ENCODE measurements around the gene TLE1. TPM values are rescaled to one million over a fixed set of nuclear protein-coding genes. Genes with fewer than 3 reads are reported as not detected.
"Not testable (repeated sequence)": the region's sequence is repeated elsewhere in the genome, so short reads cannot be mapped to it uniquely, and the experiment has no call there.

The TLE1 gene
- total RNA-seq, 1 donor from 2014 or later: 65.2 TPM

- Histone ChIP-seq H3K27ac (ENCODE audit: low read depth, low read length) (no peak overlapping the region), H3K4me1 (ENCODE audit: control insufficient read depth in 3 of 3, insufficient read depth in 3 of 3, low read length in 3 of 3) (no peaks in the 10 kb centered on the region), H3K27me3 (ENCODE audit: control insufficient read depth in 3 of 3, insufficient read depth in 3 of 3, low read length in 3 of 3) (no peaks in the 10 kb centered on the region), H3K9me3 (ENCODE audit: control insufficient read depth in 3 of 3, low read length in 3 of 3) (no peaks in the 10 kb centered on the region), H3K9ac (ENCODE audit: low read depth in 1 of 3, low read length in 3 of 3) (no peak overlapping the region), H3K36me3 (ENCODE audit: control insufficient read depth in 3 of 3, insufficient read depth in 3 of 3, low read length in 3 of 3) (no peaks in the 10 kb centered on the region), H3K4me3 (ENCODE audit: low read length in 3 of 3) (no peak overlapping the region)
Observed at GRCh38 chr9:81717061-81717746, 27.9 kb upstream of the TLE1 start.

GRCh38 chr9:81716409-81716808, 27.1 kb upstream of the TLE1 start:
- Histone ChIP-seq H3K4me3 (ENCODE audit: low read length in 3 of 3) (no peak overlapping the region), H3K9me3 (ENCODE audit: control insufficient read depth in 3 of 3, low read length in 3 of 3) (no peaks in the 10 kb centered on the region), H3K27me3 (ENCODE audit: control insufficient read depth in 3 of 3, insufficient read depth in 3 of 3, low read length in 3 of 3) (no peaks in the 10 kb centered on the region), H3K4me1 (ENCODE audit: control insufficient read depth in 3 of 3, insufficient read depth in 3 of 3, low read length in 3 of 3) (no peaks in the 10 kb centered on the region), H3K9ac (ENCODE audit: low read depth in 1 of 3, low read length in 3 of 3) (no peak overlapping the region), H3K36me3 (ENCODE audit: control insufficient read depth in 3 of 3, insufficient read depth in 3 of 3, low read length in 3 of 3) (no peaks in the 10 kb centered on the region), H3K27ac (ENCODE audit: low read depth, low read length) (no peak overlapping the region)

- no peak overlapping the region for H3K4me3 ChIP-seq (ENCODE audit: low read length in 3 of 3)
- H3K4me1 ChIP-seq (ENCODE audit: control insufficient read depth in 3 of 3, insufficient read depth in 3 of 3, low read length in 3 of 3): no peaks in the 10 kb centered on the region
- no peaks in the 10 kb centered on the region for H3K27me3 ChIP-seq (ENCODE audit: control insufficient read depth in 3 of 3, insufficient read depth in 3 of 3, low read length in 3 of 3)
- no peak overlapping the region for H3K9ac ChIP-seq (ENCODE audit: low read depth in 1 of 3, low read length in 3 of 3)
- no peaks in the 10 kb centered on the region for H3K36me3 ChIP-seq (ENCODE audit: control insufficient read depth in 3 of 3, insufficient read depth in 3 of 3, low read length in 3 of 3)
- H3K9me3 ChIP-seq (ENCODE audit: control insufficient read depth in 3 of 3, low read length in 3 of 3): no peaks in the 10 kb centered on the region
- no peak overlapping the region for H3K27ac ChIP-seq (ENCODE audit: low read depth, low read length)
Observed at GRCh38 chr9:81705578-81705977, 16.2 kb upstream of the TLE1 start.

- H3K27ac ChIP-seq (ENCODE audit: low read depth, low read length): no peak overlapping the region
- H3K9me3 ChIP-seq (ENCODE audit: control insufficient read depth in 3 of 3, low read length in 3 of 3): no peaks in the 10 kb centered on the region
- H3K36me3 ChIP-seq (ENCODE audit: control insufficient read depth in 3 of 3, insufficient read depth in 3 of 3, low read length in 3 of 3): no peaks in the 10 kb centered on the region
- no peak overlapping the region for H3K9ac ChIP-seq (ENCODE audit: low read depth in 1 of 3, low read length in 3 of 3)
- peaks cover 3 to 10% (median 7%) of the 10 kb centered on the region in 3 donors for H3K4me1 ChIP-seq (ENCODE audit: control insufficient read depth in 3 of 3, insufficient read depth in 3 of 3, low read length in 3 of 3)
- no peaks in the 10 kb centered on the region for H3K27me3 ChIP-seq (ENCODE audit: control insufficient read depth in 3 of 3, insufficient read depth in 3 of 3, low read length in 3 of 3)
- H3K4me3 ChIP-seq (ENCODE audit: low read length in 3 of 3): no peak overlapping the region
Observed at GRCh38 chr9:81694541-81694940, 5.2 kb upstream of the TLE1 start.

- peaks cover 4 to 10% (median 7%) of the 10 kb centered on the region in 3 donors for H3K4me1 ChIP-seq (ENCODE audit: control insufficient read depth in 3 of 3, insufficient read depth in 3 of 3, low read length in 3 of 3)
- no peaks in the 10 kb centered on the region for H3K36me3 ChIP-seq (ENCODE audit: control insufficient read depth in 3 of 3, insufficient read depth in 3 of 3, low read length in 3 of 3)
- no peaks in the 10 kb centered on the region for H3K27me3 ChIP-seq (ENCODE audit: control insufficient read depth in 3 of 3, insufficient read depth in 3 of 3, low read length in 3 of 3)
- no peaks in the 10 kb centered on the region for H3K9me3 ChIP-seq (ENCODE audit: control insufficient read depth in 3 of 3, low read length in 3 of 3)
- H3K9ac ChIP-seq (ENCODE audit: low read depth in 1 of 3, low read length in 3 of 3): no peak overlapping the region
- H3K27ac ChIP-seq (ENCODE audit: low read depth, low read length): no peak overlapping the region
- no peak overlapping the region for H3K4me3 ChIP-seq (ENCODE audit: low read length in 3 of 3)
Observed at GRCh38 chr9:81693671-81694378, 4.5 kb upstream of the TLE1 start.

- peak overlapping the region; percentile 69 to 79 (median 73) for H3K4me3 ChIP-seq (ENCODE audit: low read length in 3 of 3)
- peak overlapping the region; percentile 54 to 77 (median 76) for H3K9ac ChIP-seq (ENCODE audit: low read depth in 1 of 3, low read length in 3 of 3)
- H3K4me1 ChIP-seq (ENCODE audit: control insufficient read depth in 3 of 3, insufficient read depth in 3 of 3, low read length in 3 of 3): peaks cover 16 to 25% (median 23%) of the 10 kb centered on the region in 3 donors
- no peaks in the 10 kb centered on the region for H3K27me3 ChIP-seq (ENCODE audit: control insufficient read depth in 3 of 3, insufficient read depth in 3 of 3, low read length in 3 of 3)
- H3K27ac ChIP-seq (ENCODE audit: low read depth, low read length): peak overlapping the region; percentile 42
- no peaks in the 10 kb centered on the region for H3K9me3 ChIP-seq (ENCODE audit: control insufficient read depth in 3 of 3, low read length in 3 of 3)
- peaks cover 0 to 7% (median 3%) of the 10 kb centered on the region in 3 donors for H3K36me3 ChIP-seq (ENCODE audit: control insufficient read depth in 3 of 3, insufficient read depth in 3 of 3, low read length in 3 of 3)
Observed at GRCh38 chr9:81690251-81690851, 1.0 kb upstream of the TLE1 start.

- Histone ChIP-seq H3K4me3 (ENCODE audit: low read length in 3 of 3) (peak overlapping the region; percentile 79 to 86 (median 82)), H3K36me3 (ENCODE audit: control insufficient read depth in 3 of 3, insufficient read depth in 3 of 3, low read length in 3 of 3) (peaks cover 0 to 12% (median 3%) of the 10 kb centered on the region in 3 donors), H3K27ac (ENCODE audit: low read depth, low read length) (peak overlapping the region; percentile 78), H3K9ac (ENCODE audit: low read depth in 1 of 3, low read length in 3 of 3) (peak overlapping the region; percentile 77 to 88 (median 82)), H3K4me1 (ENCODE audit: control insufficient read depth in 3 of 3, insufficient read depth in 3 of 3, low read length in 3 of 3) (peaks cover 22 to 34% (median 30%) of the 10 kb centered on the region in 3 donors)
- not testable (repeated sequence) for H3K9me3 ChIP-seq (ENCODE audit: control insufficient read depth in 3 of 3, low read length in 3 of 3); H3K27me3 ChIP-seq (ENCODE audit: control insufficient read depth in 3 of 3, insufficient read depth in 3 of 3, low read length in 3 of 3)
Observed at GRCh38 chr9:81689093-81689342, 329 bp downstream of the TLE1 start.

- peaks cover 26 to 34% (median 30%) of the 10 kb centered on the region in 3 donors for H3K4me1 ChIP-seq (ENCODE audit: control insufficient read depth in 3 of 3, insufficient read depth in 3 of 3, low read length in 3 of 3)
- peak overlapping the region; percentile 79 to 86 (median 82) for H3K4me3 ChIP-seq (ENCODE audit: low read length in 3 of 3)
- H3K27ac ChIP-seq (ENCODE audit: low read depth, low read length): peak overlapping the region; percentile 78
- peak overlapping the region; percentile 82 to 88 (median 82) for H3K9ac ChIP-seq (ENCODE audit: low read depth in 1 of 3, low read length in 3 of 3)
- not testable (repeated sequence) for H3K27me3 ChIP-seq (ENCODE audit: control insufficient read depth in 3 of 3, insufficient read depth in 3 of 3, low read length in 3 of 3); H3K9me3 ChIP-seq (ENCODE audit: control insufficient read depth in 3 of 3, low read length in 3 of 3)
- H3K36me3 ChIP-seq (ENCODE audit: control insufficient read depth in 3 of 3, insufficient read depth in 3 of 3, low read length in 3 of 3): peaks cover 0 to 15% (median 3%) of the 10 kb centered on the region in 3 donors
Observed at GRCh38 chr9:81688262-81689092, 870 bp downstream of the TLE1 start.

GRCh38 chr9:81687521-81688261, 1.7 kb downstream of the TLE1 start:
- H3K9me3 ChIP-seq (ENCODE audit: control insufficient read depth in 3 of 3, low read length in 3 of 3): no peaks in the 10 kb centered on the region
- H3K9ac ChIP-seq (ENCODE audit: low read depth in 1 of 3, low read length in 3 of 3): peak overlapping the region; percentile 82 to 88 (median 82)
- peaks cover 0 to 15% (median 3%) of the 10 kb centered on the region in 3 donors for H3K36me3 ChIP-seq (ENCODE audit: control insufficient read depth in 3 of 3, insufficient read depth in 3 of 3, low read length in 3 of 3)
- peak overlapping the region; percentile 78 to 86 (median 82) for H3K4me3 ChIP-seq (ENCODE audit: low read length in 3 of 3)
- H3K27ac ChIP-seq (ENCODE audit: low read depth, low read length): peak overlapping the region; percentile 78
- no peaks in the 10 kb centered on the region for H3K27me3 ChIP-seq (ENCODE audit: control insufficient read depth in 3 of 3, insufficient read depth in 3 of 3, low read length in 3 of 3)
- H3K4me1 ChIP-seq (ENCODE audit: control insufficient read depth in 3 of 3, insufficient read depth in 3 of 3, low read length in 3 of 3): peaks cover 32 to 42% (median 36%) of the 10 kb centered on the region in 3 donors

Measured in skeletal muscle tissue (tissue), 4 donors.